Measurements from ENCODE around the gene NRXN3.

The NRXN3 gene

DNA sequence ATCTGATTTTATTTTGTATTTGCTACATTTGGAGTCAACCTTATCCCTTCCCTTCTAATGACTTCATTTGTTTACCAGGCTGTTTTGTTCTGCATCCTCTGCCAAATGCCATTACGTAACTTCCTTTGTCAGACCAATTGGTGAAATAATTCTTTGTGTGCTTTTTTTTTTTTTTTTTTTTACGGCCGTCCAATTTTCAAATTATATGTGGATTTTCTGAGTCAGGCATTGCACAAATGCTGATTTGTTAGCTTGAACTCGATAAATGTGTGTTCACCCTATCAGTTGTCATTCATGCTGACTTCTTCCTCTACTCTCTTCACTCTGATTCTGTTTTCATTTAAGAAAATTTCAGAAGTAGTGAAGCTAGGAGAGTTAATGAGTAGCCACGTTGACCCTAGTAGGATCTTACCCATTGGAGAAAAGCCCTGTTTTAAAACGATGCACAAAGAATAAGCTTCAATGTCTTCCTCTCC lies 1654.9 kb downstream of the NRXN3 start:
- no peaks in the 10 kb centered on the region for H3K27me3 ChIP-seq (ENCODE audit: insufficient read depth, poor library complexity, severe bottlenecking)
- no peak overlapping the region for H3K4me3 ChIP-seq (ENCODE audit: severe bottlenecking)
- H3K9me3 ChIP-seq (ENCODE audit: severe bottlenecking) = no peaks in the 10 kb centered on the region
- TF ChIP-seq, protein P1, sequence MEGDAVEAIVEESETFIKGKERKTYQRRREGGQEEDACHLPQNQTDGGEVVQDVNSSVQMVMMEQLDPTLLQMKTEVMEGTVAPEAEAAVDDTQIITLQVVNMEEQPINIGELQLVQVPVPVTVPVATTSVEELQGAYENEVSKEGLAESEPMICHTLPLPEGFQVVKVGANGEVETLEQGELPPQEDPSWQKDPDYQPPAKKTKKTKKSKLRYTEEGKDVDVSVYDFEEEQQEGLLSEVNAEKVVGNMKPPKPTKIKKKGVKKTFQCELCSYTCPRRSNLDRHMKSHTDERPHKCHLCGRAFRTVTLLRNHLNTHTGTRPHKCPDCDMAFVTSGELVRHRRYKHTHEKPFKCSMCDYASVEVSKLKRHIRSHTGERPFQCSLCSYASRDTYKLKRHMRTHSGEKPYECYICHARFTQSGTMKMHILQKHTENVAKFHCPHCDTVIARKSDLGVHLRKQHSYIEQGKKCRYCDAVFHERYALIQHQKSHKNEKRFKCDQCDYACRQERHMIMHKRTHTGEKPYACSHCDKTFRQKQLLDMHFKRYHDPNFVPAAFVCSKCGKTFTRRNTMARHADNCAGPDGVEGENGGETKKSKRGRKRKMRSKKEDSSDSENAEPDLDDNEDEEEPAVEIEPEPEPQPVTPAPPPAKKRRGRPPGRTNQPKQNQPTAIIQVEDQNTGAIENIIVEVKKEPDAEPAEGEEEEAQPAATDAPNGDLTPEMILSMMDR (IDR thresholded peaks at IDR 0.05; ENCODE audit: poor library complexity, severe bottlenecking) = no peak
- DNase-seq (ENCODE audit: low spot score) = no peak
- no peak for ATAC-seq (ENCODE audit: low read depth)
- no peaks in the 10 kb centered on the region for H3K36me3 ChIP-seq (ENCODE audit: low read depth)
- H3K27ac ChIP-seq (ENCODE audit: poor library complexity, severe bottlenecking) = no peak overlapping the region
- H3K4me1 ChIP-seq (ENCODE audit: insufficient read depth, poor library complexity, severe bottlenecking) = no peaks in the 10 kb centered on the region

DNA sequence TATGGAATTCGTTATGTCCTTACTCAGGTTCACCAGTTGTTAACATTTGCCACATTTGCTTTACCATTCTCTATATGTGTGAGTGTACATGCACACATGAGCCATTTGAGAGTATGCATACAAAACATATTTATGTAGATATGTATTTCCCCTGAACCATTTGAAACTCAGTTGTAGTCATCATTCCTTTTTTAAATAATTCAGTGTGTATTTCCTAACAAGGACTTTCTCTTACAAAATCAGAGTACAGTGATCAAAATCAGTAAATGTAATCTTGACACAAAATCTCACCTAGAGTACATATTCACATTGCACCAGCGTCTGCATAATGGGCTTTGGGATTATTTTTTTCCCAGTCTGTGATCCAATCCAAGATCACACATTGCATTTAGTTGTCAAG lies 1656.2 kb downstream of the NRXN3 start:
- H3K9me3 ChIP-seq (ENCODE audit: severe bottlenecking) = no peaks in the 10 kb centered on the region
- TF ChIP-seq, protein P1 (IDR thresholded peaks at IDR 0.05; ENCODE audit: poor library complexity, severe bottlenecking) = no peak
- DNase-seq (ENCODE audit: low spot score) (no peak), ATAC-seq (ENCODE audit: low read depth) (no peak)
- no peaks in the 10 kb centered on the region for H3K4me1 ChIP-seq (ENCODE audit: insufficient read depth, poor library complexity, severe bottlenecking)
- no peak overlapping the region for H3K27ac ChIP-seq (ENCODE audit: poor library complexity, severe bottlenecking)
- no peaks in the 10 kb centered on the region for H3K36me3 ChIP-seq (ENCODE audit: low read depth)
- no peak overlapping the region for H3K4me3 ChIP-seq (ENCODE audit: severe bottlenecking)
- H3K27me3 ChIP-seq (ENCODE audit: insufficient read depth, poor library complexity, severe bottlenecking) = no peaks in the 10 kb centered on the region

DNA sequence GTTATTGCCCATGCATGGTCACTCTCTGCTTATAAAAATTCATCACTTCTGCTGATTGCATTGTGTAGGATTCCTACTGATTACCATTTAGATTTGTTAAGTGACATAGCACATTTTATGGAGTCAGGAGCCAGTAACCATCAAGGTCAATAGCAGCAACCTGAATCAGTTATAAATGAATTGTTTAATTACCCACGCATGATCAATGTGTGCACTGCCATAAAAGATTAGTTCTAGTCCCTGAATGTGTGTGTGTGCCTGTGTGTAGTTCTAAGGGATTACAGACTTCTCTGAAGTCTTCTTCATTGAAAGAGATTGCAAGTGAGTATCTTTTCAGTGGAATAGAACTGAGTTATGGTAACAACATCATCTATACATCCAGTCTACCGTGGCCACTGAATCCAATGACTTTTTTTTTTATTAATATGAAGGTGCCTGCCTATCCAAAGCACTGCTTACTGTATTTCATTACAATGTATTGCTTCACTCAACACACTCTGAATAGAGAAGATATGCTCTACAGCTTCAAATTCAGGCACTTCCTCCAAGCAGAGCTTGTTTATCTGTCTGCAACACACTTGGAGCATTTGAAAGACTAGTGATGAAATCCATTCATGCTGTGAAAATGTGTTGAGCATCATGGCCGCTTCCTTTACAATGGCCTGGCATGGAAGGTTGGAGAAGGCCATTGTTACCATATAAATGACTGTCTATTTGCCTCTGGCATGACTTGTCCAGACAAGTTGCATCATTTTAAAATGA lies 1659.4 kb downstream of the NRXN3 start:
- H3K27me3 ChIP-seq (ENCODE audit: insufficient read depth, poor library complexity, severe bottlenecking) = no peaks in the 10 kb centered on the region
- TF ChIP-seq, protein P1 (IDR thresholded peaks at IDR 0.05; ENCODE audit: poor library complexity, severe bottlenecking) = no peak
- DNase-seq (ENCODE audit: low spot score) = no peak
- H3K36me3 ChIP-seq (ENCODE audit: low read depth) = no peaks in the 10 kb centered on the region
- H3K9me3 ChIP-seq (ENCODE audit: severe bottlenecking) = no peaks in the 10 kb centered on the region
- no peak for ATAC-seq (ENCODE audit: low read depth)
- H3K4me1 ChIP-seq (ENCODE audit: insufficient read depth, poor library complexity, severe bottlenecking) = no peaks in the 10 kb centered on the region
- H3K4me3 ChIP-seq (ENCODE audit: severe bottlenecking) = no peak overlapping the region
- no peak overlapping the region for H3K27ac ChIP-seq (ENCODE audit: poor library complexity, severe bottlenecking)

DNA sequence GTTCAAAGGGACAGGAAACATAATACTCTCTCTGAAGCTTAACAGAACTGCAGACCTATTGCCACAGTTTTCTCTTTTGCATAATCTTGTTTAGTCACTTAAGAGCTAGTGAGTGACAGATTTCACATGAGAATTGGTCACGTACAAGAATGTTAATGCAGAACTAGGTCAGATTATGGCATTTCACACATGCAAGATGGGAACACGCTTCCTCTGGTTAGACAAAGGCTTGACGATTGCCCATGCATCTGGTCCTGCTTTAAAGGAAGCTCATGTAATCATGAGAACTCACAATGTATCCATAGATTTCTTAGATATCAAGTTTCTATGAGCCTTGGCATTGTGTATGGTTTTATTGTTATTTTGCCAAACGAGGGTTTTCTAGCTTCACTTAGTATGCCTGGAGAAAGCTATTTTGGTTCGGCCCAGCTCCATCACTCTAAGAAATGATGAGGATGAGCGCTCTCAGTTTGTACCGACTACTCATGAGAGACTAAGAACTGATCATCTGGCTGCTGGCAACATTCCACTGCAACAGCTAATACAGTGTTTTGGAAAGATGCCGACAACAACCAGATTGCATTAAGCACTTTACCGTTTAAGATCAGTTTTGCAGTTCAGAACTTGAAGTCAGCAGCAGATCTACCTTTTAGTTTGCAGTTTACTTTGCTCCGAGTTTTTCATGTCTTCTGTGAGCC lies 1661.2 kb downstream of the NRXN3 start:
- no peaks in the 10 kb centered on the region for H3K27me3 ChIP-seq (ENCODE audit: insufficient read depth, poor library complexity, severe bottlenecking)
- H3K9me3 ChIP-seq (ENCODE audit: severe bottlenecking) = no peaks in the 10 kb centered on the region
- H3K27ac ChIP-seq (ENCODE audit: poor library complexity, severe bottlenecking) = no peak overlapping the region
- ATAC-seq (ENCODE audit: low read depth) (no peak), DNase-seq (ENCODE audit: low spot score) (no peak)
- TF ChIP-seq, protein P1 (IDR thresholded peaks at IDR 0.05; ENCODE audit: poor library complexity, severe bottlenecking) = no peak
- H3K4me1 ChIP-seq (ENCODE audit: insufficient read depth, poor library complexity, severe bottlenecking) = no peaks in the 10 kb centered on the region
- H3K4me3 ChIP-seq (ENCODE audit: severe bottlenecking) = no peak overlapping the region
- no peaks in the 10 kb centered on the region for H3K36me3 ChIP-seq (ENCODE audit: low read depth)

DNA sequence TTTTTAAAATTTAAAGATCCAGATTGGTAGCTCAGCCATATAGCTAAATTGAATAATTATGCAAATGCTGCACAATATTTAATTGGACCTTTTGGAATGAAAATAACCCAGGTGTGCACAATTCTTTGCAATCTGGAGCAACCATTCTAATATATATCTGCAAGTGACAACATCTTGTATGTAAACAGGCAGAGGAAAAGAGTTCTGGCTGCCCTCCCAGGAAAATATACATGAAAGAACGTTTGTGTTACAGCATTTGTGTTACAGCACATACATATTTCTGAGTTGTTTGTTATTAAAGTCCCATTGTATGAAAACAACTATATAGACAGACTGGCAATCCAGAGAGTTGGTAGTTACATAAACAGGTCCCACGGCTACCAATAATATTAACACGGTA lies 1663.6 kb downstream of the NRXN3 start:
- H3K27ac ChIP-seq (ENCODE audit: poor library complexity, severe bottlenecking) = no peak overlapping the region
- no peak overlapping the region for H3K4me3 ChIP-seq (ENCODE audit: severe bottlenecking)
- no peaks in the 10 kb centered on the region for H3K27me3 ChIP-seq (ENCODE audit: insufficient read depth, poor library complexity, severe bottlenecking)
- TF ChIP-seq, protein P1 (IDR thresholded peaks at IDR 0.05; ENCODE audit: poor library complexity, severe bottlenecking) = no peak
- DNase-seq (ENCODE audit: low spot score) (no peak), ATAC-seq (ENCODE audit: low read depth) (no peak)
- no peaks in the 10 kb centered on the region for H3K36me3 ChIP-seq (ENCODE audit: low read depth)
- no peaks in the 10 kb centered on the region for H3K9me3 ChIP-seq (ENCODE audit: severe bottlenecking)
- H3K4me1 ChIP-seq (ENCODE audit: insufficient read depth, poor library complexity, severe bottlenecking) = no peaks in the 10 kb centered on the region

All from RWPE2 (cell line).